ENCODE data around the gene INAVA. TPM values are rescaled to one million over a fixed set of nuclear protein-coding genes. Genes with fewer than 3 reads are reported as not detected.

INAVA gene
- total and polyA plus RNA-seq, 4 donors, result 0.19 to 3.1 (median 0.50) TPM

GRCh38 chr1:200890818-200891773, 3.6 kb upstream of the INAVA start:
- WGBS, result 5% methylated on average over 72 of the region's 72 CpGs
- Histone ChIP-seq H3K27ac (ENCODE audit: low read depth in 1 of 2, low read length in 2 of 2) (no peak overlapping the region), H3K4me3 (ENCODE audit: low read depth in 1 of 3, low read length in 3 of 3) (peak overlapping the region in 1 of 3 donors; percentile 49), H3K36me3 (ENCODE audit: control insufficient read depth in 4 of 4, insufficient read depth in 3 of 4, low read depth in 1 of 4, low read length in 3 of 4) (no peaks in the 10 kb centered on the region), H3K4me1 (ENCODE audit: control insufficient read depth in 4 of 4, insufficient read depth in 4 of 4, low read length in 3 of 4) (peaks cover 3 to 17% (median 14%) of the 10 kb centered on the region in 4 donors), H3K9me3 (ENCODE audit: control insufficient read depth in 4 of 4, low read length in 3 of 4) (no peaks in the 10 kb centered on the region), H3K27me3 (ENCODE audit: control insufficient read depth in 4 of 4, insufficient read depth in 4 of 4, low read length in 3 of 4) (no peaks in the 10 kb centered on the region), H3K9ac (ENCODE audit: low read depth in 1 of 2, low read length in 2 of 2) (no peak overlapping the region)
- no peak for DNase-seq (ENCODE audit: low spot score)
- no peak for TF ChIP-seq RXRA (IDR thresholded peaks at IDR 0.05)
- TF ChIP-seq NR2F2 (IDR thresholded peaks at IDR 0.05), result no peak
- no peak for TF ChIP-seq JUND (IDR thresholded peaks at IDR 0.05)
- TF ChIP-seq SP1 (IDR thresholded peaks at IDR 0.05), result no peak
- no peak for TF ChIP-seq HNF4A (conservative IDR thresholded peaks at IDR 0.05)
- no peak for TF ChIP-seq GABPA (IDR thresholded peaks at IDR 0.05 in 1 of 2, conservative IDR thresholded peaks at IDR 0.05 in 1 of 2)
- no peak for TF ChIP-seq FOXA1 (IDR thresholded peaks at IDR 0.05)
- TF ChIP-seq RAD21 (IDR thresholded peaks at IDR 0.05), result no peak
- TF ChIP-seq, protein P1, sequence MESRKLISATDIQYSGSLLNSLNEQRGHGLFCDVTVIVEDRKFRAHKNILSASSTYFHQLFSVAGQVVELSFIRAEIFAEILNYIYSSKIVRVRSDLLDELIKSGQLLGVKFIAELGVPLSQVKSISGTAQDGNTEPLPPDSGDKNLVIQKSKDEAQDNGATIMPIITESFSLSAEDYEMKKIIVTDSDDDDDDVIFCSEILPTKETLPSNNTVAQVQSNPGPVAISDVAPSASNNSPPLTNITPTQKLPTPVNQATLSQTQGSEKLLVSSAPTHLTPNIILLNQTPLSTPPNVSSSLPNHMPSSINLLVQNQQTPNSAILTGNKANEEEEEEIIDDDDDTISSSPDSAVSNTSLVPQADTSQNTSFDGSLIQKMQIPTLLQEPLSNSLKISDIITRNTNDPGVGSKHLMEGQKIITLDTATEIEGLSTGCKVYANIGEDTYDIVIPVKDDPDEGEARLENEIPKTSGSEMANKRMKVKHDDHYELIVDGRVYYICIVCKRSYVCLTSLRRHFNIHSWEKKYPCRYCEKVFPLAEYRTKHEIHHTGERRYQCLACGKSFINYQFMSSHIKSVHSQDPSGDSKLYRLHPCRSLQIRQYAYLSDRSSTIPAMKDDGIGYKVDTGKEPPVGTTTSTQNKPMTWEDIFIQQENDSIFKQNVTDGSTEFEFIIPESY (IDR thresholded peaks at IDR 0.05), result no peak
- TF ChIP-seq FOXA2 (IDR thresholded peaks at IDR 0.05), result no peak
- TF ChIP-seq REST (IDR thresholded peaks at IDR 0.05), result no peak
- no peak for TF ChIP-seq EGR1 (IDR thresholded peaks at IDR 0.05; ENCODE audit: low read depth in 2 of 2)
- no peak for TF ChIP-seq ATF3 (IDR thresholded peaks at IDR 0.05)
- TF ChIP-seq HNF4G (IDR thresholded peaks at IDR 0.05), result no peak
- TF ChIP-seq TAF1 (conservative IDR thresholded peaks at IDR 0.05), result no peak
- no peak for TF ChIP-seq MAX (IDR thresholded peaks at IDR 0.05)

GRCh38 chr1:200891774-200892157, 2.9 kb upstream of the INAVA start:
- H3K9ac ChIP-seq (ENCODE audit: low read depth in 1 of 2, low read length in 2 of 2), result no peak overlapping the region
- H3K4me1 ChIP-seq (ENCODE audit: control insufficient read depth in 4 of 4, insufficient read depth in 4 of 4, low read length in 3 of 4), result peaks cover 3 to 22% (median 17%) of the 10 kb centered on the region in 4 donors
- H3K27me3 ChIP-seq (ENCODE audit: control insufficient read depth in 4 of 4, insufficient read depth in 4 of 4, low read length in 3 of 4), result no peaks in the 10 kb centered on the region
- H3K9me3 ChIP-seq (ENCODE audit: control insufficient read depth in 4 of 4, low read length in 3 of 4), result no peaks in the 10 kb centered on the region
- 24% methylated on average over 8 of the region's 8 CpGs for WGBS
- H3K27ac ChIP-seq (ENCODE audit: low read depth in 1 of 2, low read length in 2 of 2), result no peak overlapping the region
- peak overlapping the region in 1 of 3 donors; percentile 49 for H3K4me3 ChIP-seq (ENCODE audit: low read depth in 1 of 3, low read length in 3 of 3)
- no peak for DNase-seq (ENCODE audit: low spot score)
- H3K36me3 ChIP-seq (ENCODE audit: control insufficient read depth in 4 of 4, insufficient read depth in 3 of 4, low read depth in 1 of 4, low read length in 3 of 4), result no peaks in the 10 kb centered on the region
- TF ChIP-seq CTCF (IDR thresholded peaks at IDR 0.05; ENCODE audit: low read depth, low read length, missing input control) (no peak), REST (IDR thresholded peaks at IDR 0.05) (no peak), YY1 (IDR thresholded peaks at IDR 0.05) (no peak), RXRA (IDR thresholded peaks at IDR 0.05) (no peak), MAX (IDR thresholded peaks at IDR 0.05) (no peak), EGR1 (IDR thresholded peaks at IDR 0.05; ENCODE audit: low read depth in 2 of 2) (no peak)

Measured in liver (tissue), 9 donors.